ENCODE data around the gene DNAH2.

DNA sequence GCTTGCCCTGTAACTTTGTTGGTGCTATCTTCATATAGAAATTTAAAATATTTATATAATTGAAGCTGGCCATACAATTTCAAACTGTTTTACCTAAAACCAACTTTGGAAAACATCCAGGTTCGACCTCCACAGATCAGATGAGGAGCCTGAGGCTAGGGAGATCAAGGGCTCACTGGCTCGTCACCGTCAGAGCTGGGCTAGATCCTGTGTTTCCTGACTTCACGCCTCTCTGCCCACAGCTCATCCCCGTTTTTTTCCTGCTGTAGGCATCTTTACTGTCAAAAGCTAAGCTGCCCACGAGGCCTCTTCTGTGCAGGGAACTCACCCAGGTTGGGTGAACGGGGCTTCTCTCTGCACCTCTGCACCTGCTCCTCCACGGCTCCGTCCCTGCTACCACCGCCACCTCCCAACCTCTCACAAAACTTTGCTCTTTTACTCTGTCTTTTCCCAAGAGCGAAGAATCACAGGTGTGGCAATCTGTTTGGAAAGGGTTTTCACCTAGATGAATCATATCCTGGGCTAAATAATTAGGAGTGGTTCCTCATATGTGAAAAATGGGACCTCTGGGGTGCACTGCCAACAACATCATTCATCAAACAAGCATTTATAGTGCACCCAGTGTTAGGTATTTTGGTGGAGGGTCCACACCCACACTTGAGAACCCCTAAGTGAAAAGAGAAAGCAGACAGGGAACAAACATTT lies 91.7 kb downstream of the DNAH2 start:
- no peak for TF ChIP-seq CTCF (IDR thresholded peaks at IDR 0.05)
- no peak for TF ChIP-seq POLR2AphosphoS5 (IDR thresholded peaks at IDR 0.05)
- no peak for TF ChIP-seq POLR2A (IDR thresholded peaks at IDR 0.05)
- TF ChIP-seq EP300 (IDR thresholded peaks at IDR 0.05), result no peak

Data from sigmoid colon (tissue), 4 donors.